Measurements from ENCODE around the gene SREBF1. TPM values are rescaled to one million over a fixed set of nuclear protein-coding genes. Genes with fewer than 3 reads are reported as not detected.

Gene SREBF1
- total and polyA plus RNA-seq, 2 experiments from 2014 or later: 39.6 to 85.3 TPM

DNA sequence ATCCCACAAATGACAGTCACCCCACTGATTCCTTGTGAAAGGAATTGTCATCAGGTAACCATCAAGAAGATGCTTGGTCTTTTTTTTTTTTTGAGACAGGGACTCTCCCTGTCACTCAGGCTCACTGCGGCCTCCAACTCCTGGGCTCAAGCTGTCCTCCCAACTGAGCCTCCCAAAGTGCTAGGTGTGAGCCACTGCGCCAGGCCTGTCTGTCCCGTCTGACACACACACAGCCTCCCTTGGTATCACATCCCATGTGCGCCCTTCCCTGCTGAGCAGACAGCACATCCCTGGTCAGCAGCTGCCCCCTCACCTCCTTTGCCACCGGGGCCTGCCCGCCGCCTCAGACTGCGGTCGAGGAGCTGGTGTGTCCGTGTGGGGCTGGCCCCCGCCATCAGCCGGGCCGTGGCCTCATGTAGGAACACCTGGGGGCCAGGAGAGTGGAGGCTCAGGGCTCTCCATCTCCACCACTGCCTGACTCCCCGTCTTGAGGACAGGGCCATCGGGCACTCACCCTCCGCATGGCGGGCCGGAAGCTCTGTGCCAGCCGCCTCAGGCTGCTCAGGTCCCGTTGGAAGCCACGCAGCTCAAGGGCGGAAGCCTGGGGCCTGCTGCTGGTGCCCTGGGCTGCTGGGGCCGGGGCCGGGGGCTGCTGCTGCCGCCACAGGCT, 23.6 kb downstream of the SREBF1 start (continued):
- TF ChIP-seq, protein P1, sequence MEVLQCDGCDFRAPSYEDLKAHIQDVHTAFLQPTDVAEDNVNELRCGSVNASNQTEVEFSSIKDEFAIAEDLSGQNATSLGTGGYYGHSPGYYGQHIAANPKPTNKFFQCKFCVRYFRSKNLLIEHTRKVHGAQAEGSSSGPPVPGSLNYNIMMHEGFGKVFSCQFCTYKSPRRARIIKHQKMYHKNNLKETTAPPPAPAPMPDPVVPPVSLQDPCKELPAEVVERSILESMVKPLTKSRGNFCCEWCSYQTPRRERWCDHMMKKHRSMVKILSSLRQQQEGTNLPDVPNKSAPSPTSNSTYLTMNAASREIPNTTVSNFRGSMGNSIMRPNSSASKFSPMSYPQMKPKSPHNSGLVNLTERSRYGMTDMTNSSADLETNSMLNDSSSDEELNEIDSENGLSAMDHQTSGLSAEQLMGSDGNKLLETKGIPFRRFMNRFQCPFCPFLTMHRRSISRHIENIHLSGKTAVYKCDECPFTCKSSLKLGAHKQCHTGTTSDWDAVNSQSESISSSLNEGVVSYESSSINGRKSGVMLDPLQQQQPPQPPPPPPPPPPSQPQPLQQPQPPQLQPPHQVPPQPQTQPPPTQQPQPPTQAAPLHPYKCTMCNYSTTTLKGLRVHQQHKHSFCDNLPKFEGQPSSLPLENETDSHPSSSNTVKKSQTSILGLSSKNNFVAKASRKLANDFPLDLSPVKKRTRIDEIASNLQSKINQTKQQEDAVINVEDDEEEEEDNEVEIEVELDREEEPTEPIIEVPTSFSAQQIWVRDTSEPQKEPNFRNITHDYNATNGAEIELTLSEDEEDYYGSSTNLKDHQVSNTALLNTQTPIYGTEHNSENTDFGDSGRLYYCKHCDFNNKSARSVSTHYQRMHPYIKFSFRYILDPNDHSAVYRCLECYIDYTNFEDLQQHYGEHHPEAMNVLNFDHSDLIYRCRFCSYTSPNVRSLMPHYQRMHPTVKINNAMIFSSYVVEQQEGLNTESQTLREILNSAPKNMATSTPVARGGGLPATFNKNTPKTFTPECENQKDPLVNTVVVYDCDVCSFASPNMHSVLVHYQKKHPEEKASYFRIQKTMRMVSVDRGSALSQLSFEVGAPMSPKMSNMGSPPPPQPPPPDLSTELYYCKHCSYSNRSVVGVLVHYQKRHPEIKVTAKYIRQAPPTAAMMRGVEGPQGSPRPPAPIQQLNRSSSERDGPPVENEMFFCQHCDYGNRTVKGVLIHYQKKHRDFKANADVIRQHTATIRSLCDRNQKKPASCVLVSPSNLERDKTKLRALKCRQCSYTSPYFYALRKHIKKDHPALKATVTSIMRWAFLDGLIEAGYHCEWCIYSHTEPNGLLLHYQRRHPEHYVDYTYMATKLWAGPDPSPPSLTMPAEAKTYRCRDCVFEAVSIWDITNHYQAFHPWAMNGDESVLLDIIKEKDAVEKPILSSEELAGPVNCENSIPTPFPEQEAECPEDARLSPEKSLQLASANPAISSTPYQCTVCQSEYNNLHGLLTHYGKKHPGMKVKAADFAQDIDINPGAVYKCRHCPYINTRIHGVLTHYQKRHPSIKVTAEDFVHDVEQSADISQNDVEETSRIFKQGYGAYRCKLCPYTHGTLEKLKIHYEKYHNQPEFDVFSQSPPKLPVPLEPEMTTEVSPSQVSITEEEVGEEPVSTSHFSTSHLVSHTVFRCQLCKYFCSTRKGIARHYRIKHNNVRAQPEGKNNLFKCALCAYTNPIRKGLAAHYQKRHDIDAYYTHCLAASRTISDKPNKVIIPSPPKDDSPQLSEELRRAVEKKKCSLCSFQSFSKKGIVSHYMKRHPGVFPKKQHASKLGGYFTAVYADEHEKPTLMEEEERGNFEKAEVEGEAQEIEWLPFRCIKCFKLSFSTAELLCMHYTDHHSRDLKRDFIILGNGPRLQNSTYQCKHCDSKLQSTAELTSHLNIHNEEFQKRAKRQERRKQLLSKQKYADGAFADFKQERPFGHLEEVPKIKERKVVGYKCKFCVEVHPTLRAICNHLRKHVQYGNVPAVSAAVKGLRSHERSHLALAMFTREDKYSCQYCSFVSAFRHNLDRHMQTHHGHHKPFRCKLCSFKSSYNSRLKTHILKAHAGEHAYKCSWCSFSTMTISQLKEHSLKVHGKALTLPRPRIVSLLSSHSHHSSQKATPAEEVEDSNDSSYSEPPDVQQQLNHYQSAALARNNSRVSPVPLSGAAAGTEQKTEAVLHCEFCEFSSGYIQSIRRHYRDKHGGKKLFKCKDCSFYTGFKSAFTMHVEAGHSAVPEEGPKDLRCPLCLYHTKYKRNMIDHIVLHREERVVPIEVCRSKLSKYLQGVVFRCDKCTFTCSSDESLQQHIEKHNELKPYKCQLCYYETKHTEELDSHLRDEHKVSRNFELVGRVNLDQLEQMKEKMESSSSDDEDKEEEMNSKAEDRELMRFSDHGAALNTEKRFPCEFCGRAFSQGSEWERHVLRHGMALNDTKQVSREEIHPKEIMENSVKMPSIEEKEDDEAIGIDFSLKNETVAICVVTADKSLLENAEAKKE (CRISPR knock-in tag; IDR thresholded peaks at IDR 0.05): no peak
- TF ChIP-seq CREB1 (CRISPR knock-in tag; IDR thresholded peaks at IDR 0.05; ENCODE audit: low read depth): no peak
- TF ChIP-seq STAT1 (IDR thresholded peaks at IDR 0.05; ENCODE audit: unreplicated experiment): no peak

DNA sequence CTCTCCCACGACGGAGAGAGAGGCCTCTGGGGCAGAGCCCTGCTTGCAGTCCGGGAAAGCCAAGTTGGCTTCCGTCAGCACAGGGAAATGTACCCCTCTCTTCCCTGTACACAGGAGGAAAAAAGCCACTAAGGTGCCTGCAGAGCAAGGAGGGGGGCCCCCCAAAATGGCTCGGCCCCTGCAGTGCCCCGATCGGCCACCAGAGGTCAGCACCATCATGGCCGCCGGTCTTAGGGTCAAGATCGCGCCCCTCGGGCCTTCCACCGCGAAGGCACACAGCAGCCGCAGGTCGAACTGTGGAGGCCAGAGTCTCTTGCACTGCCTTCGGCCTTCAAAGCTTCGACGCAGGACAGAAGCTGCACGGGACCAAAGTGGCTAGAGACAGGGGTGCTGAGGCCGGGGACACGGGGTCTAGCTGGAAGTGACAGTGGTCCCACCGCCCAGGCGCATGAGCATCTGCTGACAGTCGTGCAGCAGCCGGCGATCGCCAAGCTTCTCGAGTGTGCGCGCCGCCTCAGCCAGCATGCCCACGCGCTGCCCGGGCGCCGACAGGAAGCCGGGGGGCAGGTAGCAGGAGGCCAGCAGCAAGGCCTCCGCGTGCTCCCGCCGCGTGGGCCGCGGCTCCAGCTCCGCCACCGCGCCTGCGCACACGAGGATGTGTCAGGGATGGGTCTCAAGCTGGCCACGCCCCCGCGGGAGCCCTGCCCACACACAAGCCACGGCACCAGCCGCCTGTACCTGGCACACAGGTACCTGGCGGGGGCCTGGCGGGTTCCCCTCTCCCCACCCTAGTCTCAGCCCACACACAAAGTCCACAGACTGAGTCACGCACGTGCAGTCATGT, 24.4 kb downstream of the SREBF1 start:
- Histone ChIP-seq H3K36me3 (ENCODE audit: insufficient read depth) (no peaks in the 10 kb centered on the region; the same call in 1 of the 2 replicates), H3K27ac (ENCODE audit: low read depth) (0 out of 2 replicates have a peak overlapping the region, but pooled peaks have one; percentile 79)
- TF ChIP-seq ZNF331 (CRISPR knock-in tag; IDR thresholded peaks at IDR 0.05; ENCODE audit: low read depth): no peak
- TF ChIP-seq JUNB (IDR thresholded peaks at IDR 0.05; ENCODE audit: unreplicated experiment): no peak
- TF ChIP-seq, protein P2, sequence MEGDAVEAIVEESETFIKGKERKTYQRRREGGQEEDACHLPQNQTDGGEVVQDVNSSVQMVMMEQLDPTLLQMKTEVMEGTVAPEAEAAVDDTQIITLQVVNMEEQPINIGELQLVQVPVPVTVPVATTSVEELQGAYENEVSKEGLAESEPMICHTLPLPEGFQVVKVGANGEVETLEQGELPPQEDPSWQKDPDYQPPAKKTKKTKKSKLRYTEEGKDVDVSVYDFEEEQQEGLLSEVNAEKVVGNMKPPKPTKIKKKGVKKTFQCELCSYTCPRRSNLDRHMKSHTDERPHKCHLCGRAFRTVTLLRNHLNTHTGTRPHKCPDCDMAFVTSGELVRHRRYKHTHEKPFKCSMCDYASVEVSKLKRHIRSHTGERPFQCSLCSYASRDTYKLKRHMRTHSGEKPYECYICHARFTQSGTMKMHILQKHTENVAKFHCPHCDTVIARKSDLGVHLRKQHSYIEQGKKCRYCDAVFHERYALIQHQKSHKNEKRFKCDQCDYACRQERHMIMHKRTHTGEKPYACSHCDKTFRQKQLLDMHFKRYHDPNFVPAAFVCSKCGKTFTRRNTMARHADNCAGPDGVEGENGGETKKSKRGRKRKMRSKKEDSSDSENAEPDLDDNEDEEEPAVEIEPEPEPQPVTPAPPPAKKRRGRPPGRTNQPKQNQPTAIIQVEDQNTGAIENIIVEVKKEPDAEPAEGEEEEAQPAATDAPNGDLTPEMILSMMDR (conservative IDR thresholded peaks at IDR 0.05; ENCODE audit: low read depth in 2 of 2): peak; percentile 93 to 98
- no peak for TF ChIP-seq EZH2phosphoT487 (IDR thresholded peaks at IDR 0.05; ENCODE audit: unreplicated experiment)

More for the DNA sequence above, 24.4 kb downstream of the SREBF1 start:
- Histone ChIP-seq H3K4me2 (peak overlapping the region; percentile 75), H2AFZ (no peak overlapping the region), H3K4me3 (peak overlapping the region; percentile 36; the same call in 1 of the 2 replicates), H4K20me1 (replicated peaks; ENCODE audit: insufficient read depth) (peaks cover 16% of the 10 kb centered on the region), H3K79me2 (replicated peaks; ENCODE audit: insufficient read depth) (no peaks in the 10 kb centered on the region), H3K4me1 (ENCODE audit: insufficient read depth) (peaks cover 20% of the 10 kb centered on the region), H3K27me3 (ENCODE audit: insufficient read depth) (peaks cover 29% of the 10 kb centered on the region), H3K9me2 (ENCODE audit: insufficient read depth) (no peaks in the 10 kb centered on the region), H3F3A (replicated peaks; ENCODE audit: low read depth) (peaks cover 19% of the 10 kb centered on the region)
- Mint-ChIP-seq H3K27ac (no peak overlapping the region), H3K27me3 (ENCODE audit: insufficient read depth, low read depth, poor library complexity) (peaks cover 30% of the 10 kb centered on the region), H3K4me3 (peak overlapping the region; percentile 56; the same call in 1 of the 3 replicates), H3K36me3 (ENCODE audit: low read depth) (peaks cover 35% of the 10 kb centered on the region), H3K4me1 (peaks cover 18% of the 10 kb centered on the region), H3K9me3 (no peaks in the 10 kb centered on the region)
- ATAC-seq (peak; percentile 37), DNase-seq (ENCODE audit: low spot score) (peak; percentile 88)
